Cardiac fibroblast (primary cell): ENCODE results near the gene DCC.

Experiments
- DNase-seq, 2 donors: peaks; one replicate each; pipeline versions ENCODE4 v3.0.0 to v3.0.0-alpha.2; 2010; ENCODE audit warnings: low read depth in 2 of 2
- H3K4me3 ChIP-seq, 2 donors: replicated peaks in 1 of 2; 1 replicate in 1 of 2; 2 replicates in 1 of 2; pipeline ENCODE4 v1.5.1; 2011; ENCODE audit warnings: low read depth in 2 of 2, low read length in 2 of 2, mild to moderate bottlenecking in 2 of 2, moderate library complexity in 1 of 2
- CTCF ChIP-seq: IDR thresholded peaks from one replicate; pipeline ENCODE4 v1.5.1; 2011; ENCODE audit warnings: low read depth, mild to moderate bottlenecking, low read length, inconsistent platforms

The DCC gene

GRCh38 chr18:52499644-52500043 is 159.6 kb downstream of the DCC start:
- no peak for TF ChIP-seq CTCF
- no peak overlapping the region for H3K4me3 ChIP-seq

GRCh38 chr18:52504589-52504988 is 164.6 kb downstream of the DCC start:
- DNase-seq, result no peak
- no peak overlapping the region for H3K4me3 ChIP-seq
- no peak for TF ChIP-seq CTCF

More at GRCh38 chr18:52499644-52500043, 159.6 kb downstream of the DCC start:
- DNase-seq, result no peak

DNA sequence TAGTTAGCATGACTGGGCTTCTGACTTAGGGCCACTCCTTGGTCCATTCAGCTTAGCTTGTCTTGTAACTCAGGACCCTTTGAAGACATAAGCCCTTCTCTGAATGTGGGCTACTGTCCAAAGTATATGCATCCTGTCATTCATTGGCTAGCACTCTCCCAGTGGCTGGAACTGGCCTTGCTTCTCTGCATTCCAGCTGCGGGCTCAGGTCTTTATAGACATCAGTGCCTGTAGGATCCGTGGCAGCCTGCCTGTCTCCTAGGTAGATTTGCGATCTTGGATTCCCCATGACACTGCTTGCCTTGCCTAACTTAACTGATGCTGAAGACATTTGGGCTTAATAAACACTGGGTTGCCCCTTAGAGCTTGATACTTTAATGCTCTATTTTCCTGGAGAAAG is 170.1 kb downstream of the DCC start:
- no peak for TF ChIP-seq CTCF
- no peak for DNase-seq
- no peak overlapping the region for H3K4me3 ChIP-seq

DNA sequence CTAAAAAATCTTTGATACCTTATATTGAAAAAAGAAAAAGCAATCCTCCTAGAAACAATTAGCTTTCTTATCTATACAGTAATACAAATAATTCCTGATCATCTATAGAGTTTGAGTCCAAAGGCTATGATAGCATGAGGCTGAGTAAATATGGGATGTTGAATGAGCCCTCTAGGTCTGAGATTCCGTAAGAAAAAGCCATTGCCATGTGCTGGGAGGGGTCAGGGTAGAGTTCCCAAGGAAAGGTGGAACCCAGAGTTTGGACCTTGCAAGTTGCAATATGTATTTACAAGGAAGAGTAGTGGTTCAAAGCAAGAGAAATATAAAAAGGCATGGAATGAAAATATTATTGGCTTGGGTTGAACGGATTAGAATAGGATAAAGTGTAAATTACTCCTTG is 178.1 kb downstream of the DCC start:
- DNase-seq, result no peak
- H3K4me3 ChIP-seq, result no peak overlapping the region
- TF ChIP-seq CTCF, result no peak

- TF ChIP-seq CTCF, result no peak
- H3K4me3 ChIP-seq, result no peak overlapping the region
- no peak for DNase-seq
Observed at GRCh38 chr18:52519021-52519420, 179.0 kb downstream of the DCC start.

DNA sequence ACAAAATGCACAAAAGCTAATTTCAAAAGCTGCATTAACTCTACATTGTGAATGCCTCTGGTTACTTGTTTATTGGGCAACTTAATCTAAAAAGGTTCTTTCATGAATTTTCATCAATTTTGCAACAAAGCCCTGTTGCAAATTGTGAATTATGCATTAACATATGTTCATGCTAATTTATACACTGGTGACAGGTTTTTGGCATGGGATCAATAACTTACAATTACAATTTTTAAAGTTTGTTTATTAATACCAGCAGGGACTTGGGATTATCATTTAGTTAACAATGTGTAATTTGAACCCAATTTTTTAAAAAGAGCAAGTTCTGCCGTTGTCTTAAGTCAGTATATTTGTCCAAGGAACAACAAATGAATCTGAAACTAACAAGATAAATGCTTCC is 183.6 kb downstream of the DCC start:
- TF ChIP-seq CTCF, result no peak
- DNase-seq, result no peak
- H3K4me3 ChIP-seq, result no peak overlapping the region

DNA sequence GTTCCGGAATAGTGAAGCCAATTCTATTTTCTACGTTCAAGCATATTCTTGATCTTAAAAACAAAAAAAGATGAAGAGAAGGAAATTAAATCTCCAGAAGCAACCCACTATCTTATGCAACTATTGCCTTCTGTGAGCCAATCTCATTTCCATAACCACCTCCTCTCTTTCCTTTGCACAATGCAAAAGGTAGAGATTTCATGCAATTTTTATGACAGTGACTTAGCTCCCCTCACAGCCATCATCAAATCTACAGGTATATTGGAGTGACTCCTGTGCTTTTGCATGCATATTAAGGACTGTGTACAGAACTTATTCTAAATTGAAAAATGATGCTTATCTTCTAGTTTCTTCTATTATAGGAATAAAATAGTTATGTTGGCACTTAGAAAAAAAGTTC is 191.8 kb downstream of the DCC start:
- no peak overlapping the region for H3K4me3 ChIP-seq
- DNase-seq, result no peak
- no peak for TF ChIP-seq CTCF
